DND-41 (cell line): Measurements from ENCODE around the gene CTNND1.

Experiments used
- ATAC-seq: fragments of 200-7000 bp; cut with Tn5 transposase; 3 replicates; pipeline ENCODE4 v1.9.1; 2021; ENCODE audit warnings: low read depth; ENCODE audit not compliant: insufficient read depth
- DNase-seq: peaks from one replicate; pipeline ENCODE4 v3.0.0-alpha.2; 2020
- H2AFZ ChIP-seq: 2 replicates; pipeline ENCODE4 v1.6.0; 2012; ENCODE audit warnings: low read depth, low read length
- H3K27ac ChIP-seq: 2 replicates; pipeline ENCODE4 v1.5.1; 2012; ENCODE audit warnings: low read length, inconsistent platforms
- H3K27me3 ChIP-seq: fragments of 200-600 bp; sonication (generic); 2 replicates; pipeline ENCODE4 v1.6.0; 2012; ENCODE audit warnings: low read length, mild to moderate bottlenecking, inconsistent platforms; ENCODE audit not compliant: insufficient read depth, poor library complexity
- H3K36me3 ChIP-seq: 2 replicates; pipeline ENCODE4 v1.5.1; 2012; ENCODE audit warnings: low read length, inconsistent platforms; ENCODE audit not compliant: insufficient read depth
- H3K4me1 ChIP-seq: 2 replicates; pipeline ENCODE4 v1.5.1; 2012; ENCODE audit warnings: mild to moderate bottlenecking, low read length; ENCODE audit not compliant: insufficient read depth
- H3K4me2 ChIP-seq: 2 replicates; pipeline ENCODE4 v1.6.0; 2012; ENCODE audit warnings: mild to moderate bottlenecking, moderate library complexity, low read length, inconsistent platforms; ENCODE audit not compliant: insufficient read depth
- H3K4me3 ChIP-seq, 2 experiments: fragments of 200-600 bp in 1 of 2; shearing (Covaris generic) in 1 of 2; 2 replicates each; pipeline ENCODE4 v1.5.1; 2012 to 2016; ENCODE audit warnings: inconsistent platforms in 2 of 2, low read length in 2 of 2, mild to moderate bottlenecking in 2 of 2, low read depth in 1 of 2, moderate library complexity in 1 of 2
- H3K79me2 ChIP-seq: 2 replicates; pipeline ENCODE4 v1.6.0; 2012; ENCODE audit warnings: low read length, inconsistent platforms; ENCODE audit not compliant: insufficient read depth
- H3K9ac ChIP-seq: 2 replicates; pipeline ENCODE4 v1.6.0; 2012; ENCODE audit warnings: low read depth, mild to moderate bottlenecking, inconsistent platforms, low read length, moderate library complexity
- H3K9me3 ChIP-seq: 2 replicates; pipeline ENCODE4 v1.5.1; 2012; ENCODE audit warnings: low read length, moderate library complexity, mild to moderate bottlenecking, inconsistent platforms; ENCODE audit not compliant: insufficient read depth, severe bottlenecking
- H4K20me1 ChIP-seq: 2 replicates; pipeline ENCODE4 v1.6.0; 2012; ENCODE audit warnings: low read length; ENCODE audit not compliant: insufficient read depth
- CTCF ChIP-seq: IDR thresholded peaks from 2 replicates; pipeline ENCODE4 v1.5.1; 2012; ENCODE audit warnings: borderline replicate concordance, low read length, moderate library complexity, mild to moderate bottlenecking; ENCODE audit not compliant: poor library complexity, severe bottlenecking; ENCODE audit errors: extremely low read depth
- EZH2 ChIP-seq: IDR thresholded peaks from 3 replicates; pipeline ENCODE4 v1.6.1; 2012; ENCODE audit warnings: borderline replicate concordance, low read depth, mild to moderate bottlenecking, moderate library complexity, low read length, inconsistent platforms; ENCODE audit not compliant: severe bottlenecking

CTNND1 gene

GRCh38 chr11:57815476-57815875 is 53.9 kb downstream of the CTNND1 start:
- DNase-seq = no peak
- H3K4me3 ChIP-seq = no peak overlapping the region
- peaks cover 26% of the 10 kb centered on the region; the same call in 1 of the 2 replicates for H3K36me3 ChIP-seq
- H2AFZ ChIP-seq = no peak overlapping the region
- no peaks in the 10 kb centered on the region for H3K27me3 ChIP-seq
- H3K9me3 ChIP-seq = no peaks in the 10 kb centered on the region
- TF ChIP-seq CTCF (no peak), EZH2 (no peak)
- no peaks in the 10 kb centered on the region for H3K79me2 ChIP-seq
- no peaks in the 10 kb centered on the region for H3K4me1 ChIP-seq
- no peak overlapping the region for H3K4me2 ChIP-seq
- H4K20me1 ChIP-seq = no peaks in the 10 kb centered on the region
- no peak overlapping the region for H3K27ac ChIP-seq
- no peak overlapping the region for H3K9ac ChIP-seq
- no peak for ATAC-seq

- H3K36me3 ChIP-seq = peaks cover 22% of the 10 kb centered on the region; the same call in 1 of the 2 replicates
- H3K4me3 ChIP-seq = no peak overlapping the region
- H3K79me2 ChIP-seq = no peaks in the 10 kb centered on the region
- H4K20me1 ChIP-seq = no peaks in the 10 kb centered on the region
- no peak overlapping the region for H3K27ac ChIP-seq
- DNase-seq (no peak), ATAC-seq (no peak)
- no peaks in the 10 kb centered on the region for H3K27me3 ChIP-seq
- TF ChIP-seq CTCF = no peak
- H3K4me1 ChIP-seq = no peaks in the 10 kb centered on the region
- H2AFZ ChIP-seq = no peak overlapping the region
- no peak overlapping the region for H3K4me2 ChIP-seq
- no peaks in the 10 kb centered on the region for H3K9me3 ChIP-seq
- no peak overlapping the region for H3K9ac ChIP-seq
Observed at GRCh38 chr11:57815877-57816276, 54.3 kb downstream of the CTNND1 start.

- Histone ChIP-seq H3K4me2 (no peak overlapping the region), H3K4me1 (no peaks in the 10 kb centered on the region), H2AFZ (no peak overlapping the region), H3K9ac (no peak overlapping the region), H3K36me3 (peaks cover 18% of the 10 kb centered on the region; the same call in 1 of the 2 replicates), H3K9me3 (no peaks in the 10 kb centered on the region), H3K27me3 (no peaks in the 10 kb centered on the region), H3K4me3 (no peak overlapping the region), H4K20me1 (no peaks in the 10 kb centered on the region), H3K79me2 (no peaks in the 10 kb centered on the region), H3K27ac (no peak overlapping the region)
- no peak for DNase-seq
- no peak for ATAC-seq
- TF ChIP-seq EZH2 = no peak
- no peak for TF ChIP-seq CTCF
Observed at GRCh38 chr11:57818812-57819211, 57.2 kb downstream of the CTNND1 start.

GRCh38 chr11:57819252-57819979 is 57.8 kb downstream of the CTNND1 start:
- Histone ChIP-seq H2AFZ (no peak overlapping the region), H3K4me3 (no peak overlapping the region), H3K27ac (no peak overlapping the region), H3K4me1 (no peaks in the 10 kb centered on the region), H3K36me3 (peaks cover 17% of the 10 kb centered on the region; the same call in 1 of the 2 replicates), H3K79me2 (no peaks in the 10 kb centered on the region), H3K9me3 (no peaks in the 10 kb centered on the region), H4K20me1 (no peaks in the 10 kb centered on the region), H3K4me2 (no peak overlapping the region), H3K9ac (no peak overlapping the region), H3K27me3 (no peaks in the 10 kb centered on the region)
- no peak for TF ChIP-seq CTCF
- TF ChIP-seq EZH2 = no peak
- ATAC-seq (no peak), DNase-seq (no peak)
